Common myeloid progenitor, CD34-positive (primary cell): ENCODE measurements around the gene KCNAB3.

Experiments
- CTCF ChIA-PET: fragments of 350-600 bp; sonication (Branson Sonifier 250); formaldehyde crosslinking; loops from one replicate; lab custom pipeline; 2021; ENCODE audit warnings: antibody characterized with exemption; lab: Charles Lee
- POLR2A ChIA-PET: fragments of 350-600 bp; sonication (Branson Sonifier 250); formaldehyde crosslinking; loops from one replicate; lab custom pipeline; 2021; ENCODE audit warnings: antibody characterized with exemption; lab: Charles Lee
- DNase-seq, 3 donors: peaks; one replicate each; pipeline versions ENCODE4 v3.0.0 to v3.0.0-alpha.2; 2013
- H3K27ac ChIP-seq, 2 experiments: 1 replicate in 1 of 2; 2 replicates in 1 of 2; pipeline ENCODE4 v1.7.0; 2013; ENCODE audit warnings: inconsistent platforms in 2 of 2, low read length in 2 of 2, mild to moderate bottlenecking in 2 of 2, low read depth in 1 of 2, moderate library complexity in 1 of 2; ENCODE audit not compliant: severe bottlenecking in 2 of 2, insufficient read depth in 1 of 2, poor library complexity in 1 of 2
- H3K27me3 ChIP-seq, 5 experiments: replicated peaks in 2 of 5; 1 replicate in 3 of 5; 2 replicates in 2 of 5; pipeline versions ENCODE4 v1.6.1 to v1.7.0; 2013; ENCODE audit warnings: low read length in 4 of 5, mild to moderate bottlenecking in 2 of 5, moderate library complexity in 2 of 5, inconsistent platforms in 1 of 5; ENCODE audit not compliant: insufficient read depth in 5 of 5, control insufficient read depth in 4 of 5
- H3K36me3 ChIP-seq, 4 experiments: 1 replicate in 2 of 4; 2 replicates in 2 of 4; pipeline versions ENCODE4 v1.6.1 to v1.7.0; 2013; ENCODE audit warnings: low read length in 3 of 4, control low read depth in 1 of 4, mild to moderate bottlenecking in 1 of 4; ENCODE audit not compliant: control insufficient read depth in 4 of 4, insufficient read depth in 4 of 4
- H3K4me1 ChIP-seq, 4 experiments: 1 replicate in 3 of 4; 2 replicates in 1 of 4; pipeline versions ENCODE4 v1.6.1 to v1.7.1; 2013; ENCODE audit warnings: low read length in 3 of 4, mild to moderate bottlenecking in 3 of 4, control low read depth in 1 of 4, inconsistent platforms in 1 of 4, moderate library complexity in 1 of 4; ENCODE audit not compliant: control insufficient read depth in 4 of 4, insufficient read depth in 4 of 4; ENCODE audit errors: control extremely low read depth in 1 of 4
- H3K4me3 ChIP-seq, 7 experiments: 1 replicate in 4 of 7; 2 replicates in 3 of 7; pipeline versions ENCODE4 v1.5.1 to v1.7.0; 2013; ENCODE audit warnings: mild to moderate bottlenecking in 7 of 7, low read length in 6 of 7, moderate library complexity in 6 of 7, inconsistent platforms in 2 of 7, low read depth in 2 of 7, control low read depth in 1 of 7; ENCODE audit not compliant: insufficient read depth in 4 of 7, control insufficient read depth in 1 of 7; ENCODE audit errors: extremely low read depth in 1 of 7
- H3K9me3 ChIP-seq, 5 experiments: 1 replicate in 4 of 5; 2 replicates in 1 of 5; pipeline versions ENCODE4 v1.6.1 to v1.7.1; 2013; ENCODE audit warnings: low read length in 4 of 5, mild to moderate bottlenecking in 2 of 5, inconsistent platforms in 1 of 5, low read depth in 1 of 5, moderate library complexity in 1 of 5; ENCODE audit not compliant: control insufficient read depth in 4 of 5, insufficient read depth in 2 of 5; ENCODE audit errors: control extremely low read depth in 1 of 5
- WGBS: methylation state at CpG from one replicate; pipeline ENCODE4 v1.1.5; 2013; ENCODE audit not compliant: insufficient coverage; 5-methylcytosine and 5-hydroxymethylcytosine counted together

The KCNAB3 gene

DNA sequence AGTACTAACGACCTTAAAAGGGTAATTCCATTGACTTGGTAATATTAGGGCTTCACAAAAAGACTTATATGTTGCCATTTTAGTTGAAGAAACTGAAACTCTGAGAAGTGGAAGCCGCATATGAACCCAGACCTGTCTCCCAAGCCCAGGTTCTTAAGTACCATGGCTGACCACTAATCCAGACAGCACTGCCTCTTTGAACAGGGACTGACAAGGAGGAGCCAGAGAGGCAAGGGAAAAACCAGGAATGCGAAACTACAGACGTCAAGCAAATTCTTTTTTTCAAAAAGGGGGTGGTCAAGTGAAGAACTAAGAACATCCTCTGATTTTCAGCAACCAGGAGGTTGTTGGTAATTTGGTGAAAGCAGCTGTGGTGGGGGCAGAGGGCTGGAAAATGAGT is 56.6 kb downstream of the KCNAB3 start:
- Histone ChIP-seq H3K4me1 (peaks cover 17 to 56% (median 35%) of the 10 kb centered on the region in 4 experiments), H3K9me3 (no peaks in the 10 kb centered on the region), H3K36me3 (peaks cover 0 to 3% (median 1%) of the 10 kb centered on the region in 4 experiments), H3K27me3 (no peaks in the 10 kb centered on the region), H3K4me3 (no peak overlapping the region), H3K27ac (no peak overlapping the region)
- ChIA-PET CTCF (interaction anchor here (1.2 to 14.9 kb wide), 4 partner anchors 11 to 39 kb away, joined by 4 to 316 read pairs (median 32); partner anchors contain the start of gene NAA38), POLR2A (interaction anchor here (0.5 kb wide), 1 partner anchor 206 kb away, joined by 3 read pairs; no protein-coding TSS in a partner anchor)
- no peak for DNase-seq
- WGBS = 100% methylated on average over 3 of the region's 4 CpGs
